Endothelial cell of umbilical vein (primary cell): Measurements from ENCODE around the gene ARHGAP22. TPM values are rescaled to one million over a fixed set of nuclear protein-coding genes. Genes with fewer than 3 reads are reported as not detected.

Experiments used
- BruUV-seq: library from RNA; stranded (reverse); fragments of 400-500 nt; replicated peaks from 2 replicates; lab custom pipeline; 2021; lab: Mats Ljungman, UMichigan
- CTCF ChIA-PET: fragments of 300-600, 350-600 bp; sonication (Branson Sonifier 250); formaldehyde crosslinking; loops from one replicate; lab custom pipeline; 2021; ENCODE audit warnings: antibody characterized with exemption, inconsistent platforms; lab: Charles Lee
- POLR2A ChIA-PET: fragments of 300-600, 350-600 bp; sonication (Branson Sonifier 250); formaldehyde crosslinking; loops from one replicate; lab custom pipeline; 2021; ENCODE audit warnings: antibody characterized with exemption, inconsistent platforms; lab: Charles Lee
- DNase-seq: peaks from one replicate; pipeline ENCODE4 v3.0.0-alpha.2; 2011; ENCODE audit warnings: low read depth, low spot score
- FAIRE-seq: peaks from 2 replicates; lab custom pipeline; 2011; peaks lifted over from hg19 to GRCh38; lab: Jason Lieb, UNC
- H2AFZ ChIP-seq: 2 replicates; pipeline ENCODE4 v1.6.0; 2012; ENCODE audit warnings: low read depth, low read length, control low read depth, inconsistent platforms
- H3K27ac ChIP-seq: 2 replicates; pipeline ENCODE4 v1.5.1; 2011; ENCODE audit warnings: low read depth, mild to moderate bottlenecking, control low read depth, low read length, moderate library complexity; ENCODE audit not compliant: insufficient read depth
- H3K27me3 ChIP-seq, 2 experiments: 2 replicates each; pipeline versions ENCODE4 v1.6.0 to v1.6.1; 2011; ENCODE audit warnings: low read length in 2 of 2, mixed read lengths in 1 of 2; ENCODE audit not compliant: control insufficient read depth in 2 of 2, insufficient read depth in 2 of 2
- H3K36me3 ChIP-seq, 2 experiments: 2 replicates in 1 of 2; 3 replicates in 1 of 2; pipeline ENCODE4 v1.5.1; 2011; ENCODE audit warnings: low read length in 2 of 2, mild to moderate bottlenecking in 1 of 2, moderate library complexity in 1 of 2; ENCODE audit not compliant: control insufficient read depth in 2 of 2, insufficient read depth in 2 of 2; ENCODE audit errors: extremely low read depth in 1 of 2
- H3K4me1 ChIP-seq: 3 replicates; pipeline ENCODE4 v1.5.1; 2011; ENCODE audit warnings: mild to moderate bottlenecking, low read length; ENCODE audit not compliant: control insufficient read depth, insufficient read depth; ENCODE audit errors: extremely low read depth
- H3K4me2 ChIP-seq: 2 replicates; pipeline ENCODE4 v1.6.1; 2011; ENCODE audit warnings: low read length, control low read depth, mixed read lengths; ENCODE audit not compliant: insufficient read depth
- H3K4me3 ChIP-seq, 3 experiments: fragments of 200-600 bp in 1 of 3; sonication (generic), shearing (Covaris generic) in 1 of 3; replicated peaks in 1 of 3; 2 replicates each; pipeline ENCODE4 v1.5.1; 2011 to 2016; ENCODE audit warnings: control low read depth in 3 of 3, low read length in 3 of 3, mild to moderate bottlenecking in 2 of 3, inconsistent platforms in 1 of 3, low read depth in 1 of 3, moderate library complexity in 1 of 3; ENCODE audit not compliant: insufficient read depth in 1 of 3
- H3K79me2 ChIP-seq: 2 replicates; pipeline ENCODE4 v1.6.0; 2012; ENCODE audit warnings: low read length, inconsistent platforms; ENCODE audit not compliant: control insufficient read depth, insufficient read depth
- H3K9ac ChIP-seq: replicated peaks from 2 replicates; pipeline ENCODE3; 2011; ENCODE audit warnings: low read length, control low read depth; ENCODE audit not compliant: insufficient read depth; ENCODE audit errors: extremely low read depth
- H3K9me1 ChIP-seq: replicated peaks from 3 replicates; pipeline ENCODE4 v1.6.0; 2011; ENCODE audit warnings: mild to moderate bottlenecking, low read length; ENCODE audit not compliant: control insufficient read depth, insufficient read depth; ENCODE audit errors: extremely low read depth
- H3K9me3 ChIP-seq: replicated peaks from 2 replicates; pipeline ENCODE4 v1.5.1; 2012; ENCODE audit warnings: low read length, inconsistent platforms; ENCODE audit not compliant: control insufficient read depth, insufficient read depth
- H4K20me1 ChIP-seq: replicated peaks from 2 replicates; pipeline ENCODE3; 2011; ENCODE audit warnings: mild to moderate bottlenecking, low read length; ENCODE audit not compliant: control insufficient read depth, insufficient read depth; ENCODE audit errors: extremely low read depth
- EZH2 ChIP-seq: IDR thresholded peaks from 2 replicates; pipeline ENCODE4 v1.6.1; 2012; ENCODE audit warnings: borderline replicate concordance, low read depth, mild to moderate bottlenecking, moderate library complexity, low read length, inconsistent platforms; ENCODE audit not compliant: severe bottlenecking
- FOS ChIP-seq: IDR thresholded peaks from 2 replicates; pipeline ENCODE4 v1.6.1; 2011; ENCODE audit warnings: mild to moderate bottlenecking, low read length, moderate library complexity, borderline replicate concordance; ENCODE audit not compliant: insufficient read depth
- GATA2 ChIP-seq: IDR thresholded peaks from 2 replicates; pipeline ENCODE4 v1.7.0; 2011; ENCODE audit warnings: low read depth, mild to moderate bottlenecking, moderate library complexity, mixed read lengths, low read length; ENCODE audit not compliant: insufficient read length, insufficient read depth
- JUN ChIP-seq: IDR thresholded peaks from 2 replicates; pipeline ENCODE4 v1.6.1; 2011; ENCODE audit warnings: borderline replicate concordance, low read depth; ENCODE audit not compliant: insufficient read length, insufficient read depth
- MYC ChIP-seq: IDR thresholded peaks from one replicate; pipeline ENCODE4 v1.6.1; 2011; ENCODE audit warnings: mild to moderate bottlenecking, low read depth, low read length
- POLR2A ChIP-seq: IDR thresholded peaks from 2 replicates; pipeline ENCODE4 v1.6.1; 2012; ENCODE audit warnings: low read depth, mild to moderate bottlenecking, control low read depth, low read length
- POLR2AphosphoS5 ChIP-seq: IDR thresholded peaks from 2 replicates; pipeline ENCODE4 v1.6.1; 2012; ENCODE audit warnings: low read depth, mild to moderate bottlenecking, control low read depth, low read length, moderate library complexity; ENCODE audit not compliant: insufficient read depth
- dilution Hi-C: fragments of 300-500 bp; cut with MboI; formaldehyde crosslinking; loops from one replicate; pipeline ENCODE4 v1.15.0; 2019; ENCODE audit warnings: low sequenced_read_pairs; ENCODE audit not compliant: extremely low pct_ligation_motif_present
- intact Hi-C: fragments of 100-400 bp; cut with micrococcal nuclease; formaldehyde crosslinking; loops from one replicate; pipeline ENCODE4 v1.10.0; 2022
- polyA plus RNA-seq, 4 experiments: library from polyadenylated mRNA; depleted of rRNA in 3 of 4; stranded (reverse) in 3 of 4; unstranded in 1 of 4; fragments of >200 nt; gene quantifications; 2 replicates each; pipeline versions ENCODE4 v1.2.1 to v1.2.3, GENCODE V29; 2011 to 2012; ENCODE audit warnings: missing spikeins in 1 of 4
- total RNA-seq: library from RNA; stranded (reverse); gene quantifications from 2 replicates; pipeline ENCODE4 v1.2.3, GENCODE V29; 2021
- TF ChIP-seq, protein P1 (sequence below): IDR thresholded peaks from 2 replicates; pipeline ENCODE4 v1.6.1; 2011; ENCODE audit not compliant: insufficient read depth, insufficient read length
- TF ChIP-seq, protein P2 (sequence below), 2 donors: IDR thresholded peaks; 1 replicate in 1 of 2; 2 replicates in 1 of 2; pipeline ENCODE4 v1.5.1; 2011; ENCODE audit warnings: low read length in 2 of 2, mild to moderate bottlenecking in 2 of 2, moderate library complexity in 2 of 2, control low read depth in 1 of 2, inconsistent platforms in 1 of 2, low read depth in 1 of 2; ENCODE audit not compliant: insufficient read depth in 1 of 2; ENCODE audit errors: extremely low read depth in 1 of 2

ARHGAP22 gene
- total and polyA plus RNA-seq, 2 donors (not counting 3 experiments of a cell fraction or from before 2014, with no cell fraction given) = 8.6 to 50.3 TPM

DNA sequence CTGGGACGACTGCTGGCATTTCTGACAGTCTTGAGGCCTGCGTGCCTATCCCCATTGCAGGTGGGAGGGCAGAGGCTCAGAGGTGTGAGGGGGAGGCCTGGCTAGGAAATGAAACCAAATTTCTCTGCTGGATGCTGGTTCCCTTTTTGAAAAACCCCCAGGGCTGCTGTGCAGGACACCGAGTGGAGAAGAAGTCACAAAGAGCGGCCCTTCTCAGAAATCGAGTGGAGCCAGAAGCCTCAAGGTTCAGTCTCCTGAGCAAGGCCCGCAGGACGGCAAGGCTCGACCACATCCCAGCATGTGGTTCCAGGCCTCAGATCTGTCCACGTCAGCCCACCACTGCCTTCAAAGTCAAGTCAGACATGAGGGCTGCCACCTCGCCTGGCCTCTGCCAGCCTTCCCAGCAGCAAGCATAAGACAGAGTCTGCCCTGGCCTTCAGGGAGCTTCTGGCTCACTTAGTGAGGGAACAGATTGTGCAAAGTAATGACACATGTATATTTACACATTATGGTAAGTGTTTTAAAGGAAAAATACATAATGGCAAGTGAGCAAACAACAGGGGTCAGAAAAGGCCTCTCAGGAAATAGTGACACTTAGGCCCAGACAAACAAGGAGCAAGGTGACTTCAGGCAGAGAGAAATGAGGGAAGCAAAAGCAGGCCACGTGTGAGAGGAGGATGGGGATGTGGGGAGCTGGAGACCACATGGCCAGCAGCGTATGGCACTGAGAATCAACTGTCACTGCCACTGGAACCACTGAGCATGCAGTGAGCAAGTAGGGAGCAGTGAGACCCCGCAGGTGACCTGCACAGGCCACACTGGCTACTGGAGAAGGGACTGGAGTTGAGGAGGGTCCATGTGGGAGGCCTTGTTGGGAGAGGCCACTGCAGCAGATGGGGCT, 86.7 kb downstream of the ARHGAP22 start:
- CTCF ChIA-PET = no interaction called here
- intact Hi-C loops (no loop called here), dilution Hi-C loops (no loop called here)
- no peak for FAIRE-seq
- Histone ChIP-seq H3K9me3 (peaks cover 2% of the 10 kb centered on the region), H2AFZ (no peak overlapping the region), H3K79me2 (peaks cover 82% of the 10 kb centered on the region), H3K27me3 (no peaks in the 10 kb centered on the region), H3K36me3 (no peaks in the 10 kb centered on the region), H4K20me1 (no peaks in the 10 kb centered on the region), H3K9ac (no peak overlapping the region), H3K27ac (no peak overlapping the region), H3K4me3 (no peak overlapping the region), H3K4me1 (peaks cover 3% of the 10 kb centered on the region), H3K9me1 (no peaks in the 10 kb centered on the region), H3K4me2 (no peak overlapping the region)
- TF ChIP-seq, protein P1, sequence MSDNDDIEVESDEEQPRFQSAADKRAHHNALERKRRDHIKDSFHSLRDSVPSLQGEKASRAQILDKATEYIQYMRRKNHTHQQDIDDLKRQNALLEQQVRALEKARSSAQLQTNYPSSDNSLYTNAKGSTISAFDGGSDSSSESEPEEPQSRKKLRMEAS = no peak
- TF ChIP-seq EZH2 (no peak), MYC (no peak), POLR2A (no peak), POLR2AphosphoS5 (no peak), GATA2 (no peak), FOS (no peak), JUN (no peak)
- TF ChIP-seq, protein P2, sequence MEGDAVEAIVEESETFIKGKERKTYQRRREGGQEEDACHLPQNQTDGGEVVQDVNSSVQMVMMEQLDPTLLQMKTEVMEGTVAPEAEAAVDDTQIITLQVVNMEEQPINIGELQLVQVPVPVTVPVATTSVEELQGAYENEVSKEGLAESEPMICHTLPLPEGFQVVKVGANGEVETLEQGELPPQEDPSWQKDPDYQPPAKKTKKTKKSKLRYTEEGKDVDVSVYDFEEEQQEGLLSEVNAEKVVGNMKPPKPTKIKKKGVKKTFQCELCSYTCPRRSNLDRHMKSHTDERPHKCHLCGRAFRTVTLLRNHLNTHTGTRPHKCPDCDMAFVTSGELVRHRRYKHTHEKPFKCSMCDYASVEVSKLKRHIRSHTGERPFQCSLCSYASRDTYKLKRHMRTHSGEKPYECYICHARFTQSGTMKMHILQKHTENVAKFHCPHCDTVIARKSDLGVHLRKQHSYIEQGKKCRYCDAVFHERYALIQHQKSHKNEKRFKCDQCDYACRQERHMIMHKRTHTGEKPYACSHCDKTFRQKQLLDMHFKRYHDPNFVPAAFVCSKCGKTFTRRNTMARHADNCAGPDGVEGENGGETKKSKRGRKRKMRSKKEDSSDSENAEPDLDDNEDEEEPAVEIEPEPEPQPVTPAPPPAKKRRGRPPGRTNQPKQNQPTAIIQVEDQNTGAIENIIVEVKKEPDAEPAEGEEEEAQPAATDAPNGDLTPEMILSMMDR (IDR thresholded peaks at IDR 0.05; ENCODE audit: extremely low read depth in 1 of 2, insufficient read depth in 1 of 2, low read depth in 1 of 2, low read length in 2 of 2) = no peak
- no TSS peak for BruUV-seq
- POLR2A ChIA-PET = no interaction called here
- no peak for DNase-seq
